A673 (cell line): ENCODE results near the gene JMJD7. TPM values are rescaled to one million over a fixed set of nuclear protein-coding genes. Genes with fewer than 3 reads are reported as not detected.
"Not testable (repeated sequence)": the region's sequence is repeated elsewhere in the genome, so short reads cannot be mapped to it uniquely, and the experiment has no call there.

Experiments used
- BruUV-seq: library from RNA; stranded (reverse); fragments of 400-500 nt; replicated peaks from 2 replicates; lab custom pipeline; 2021; lab: Mats Ljungman, UMichigan
- CTCF ChIA-PET: fragments of 300-600 bp; sonication (Branson Sonifier 250); formaldehyde crosslinking; loops from one replicate; lab custom pipeline; 2022; ENCODE audit warnings: antibody characterized with exemption; lab: Charles Lee
- POLR2A ChIA-PET: fragments of 300-600 bp; sonication (Branson Sonifier 250); formaldehyde crosslinking; loops from one replicate; lab custom pipeline; 2022; ENCODE audit warnings: antibody characterized with exemption; ENCODE audit not compliant: low non-redundant PET; lab: Charles Lee
- DNase-seq: peaks from one replicate; pipeline ENCODE4 v3.0.0-alpha.2; 2015; ENCODE audit warnings: low spot score
- H3K27ac ChIP-seq: fragments of 200-600 bp; sonication (generic); 2 replicates; pipeline ENCODE4 v1.5.1; 2016; ENCODE audit warnings: mixed run types, low read depth, mild to moderate bottlenecking, mixed read lengths, antibody characterized with exemption, low read length; ENCODE audit not compliant: poor library complexity, severe bottlenecking
- H3K27me3 ChIP-seq: fragments of 200-600 bp; sonication (generic); replicated peaks from 2 replicates; pipeline ENCODE4 v1.6.1; 2017; ENCODE audit warnings: mixed run types, low read depth, mild to moderate bottlenecking, mixed read lengths, antibody characterized with exemption, low read length; ENCODE audit not compliant: insufficient read depth, poor library complexity
- H3K36me3 ChIP-seq: fragments of 200-600 bp; sonication (generic); 2 replicates; pipeline ENCODE4 v1.6.1; 2016; ENCODE audit warnings: mixed run types, mild to moderate bottlenecking, mixed read lengths, antibody characterized with exemption, low read length; ENCODE audit not compliant: insufficient read depth, poor library complexity, severe bottlenecking
- H3K4me1 ChIP-seq: fragments of 200-600 bp; sonication (generic); 2 replicates; pipeline ENCODE4 v1.6.1; 2017; ENCODE audit warnings: mixed run types, mild to moderate bottlenecking, mixed read lengths, antibody characterized with exemption, low read length; ENCODE audit not compliant: insufficient read depth, poor library complexity, severe bottlenecking
- H3K4me3 ChIP-seq: fragments of 200-600 bp; sonication (generic); 2 replicates; pipeline ENCODE4 v1.5.1; 2016; ENCODE audit warnings: low read depth, mixed run types, mild to moderate bottlenecking, mixed read lengths, low read length; ENCODE audit not compliant: poor library complexity, severe bottlenecking
- H3K9me3 ChIP-seq: fragments of 200-600 bp; sonication (generic); 2 replicates; pipeline ENCODE4 v1.6.1; 2016; ENCODE audit warnings: mixed run types, low read depth, mild to moderate bottlenecking, mixed read lengths, antibody characterized with exemption, low read length; ENCODE audit not compliant: poor library complexity, severe bottlenecking
- CTCF ChIP-seq: fragments of 300-800, 200-600 bp; sonication (generic); conservative IDR thresholded peaks from 2 replicates; pipeline ENCODE4 v1.5.1; 2017; ENCODE audit warnings: low read depth, mild to moderate bottlenecking, antibody characterized with exemption, low read length, moderate library complexity, mixed read lengths
- EZH2 ChIP-seq: fragments of 200-600 bp; sonication (generic); IDR thresholded peaks from 2 replicates; pipeline ENCODE4 v1.6.1; 2017; ENCODE audit warnings: borderline replicate concordance, low read depth, mild to moderate bottlenecking, mixed read lengths, antibody characterized with exemption, low read length; ENCODE audit not compliant: poor library complexity, severe bottlenecking
- intact Hi-C: fragments of 100-400 bp; cut with micrococcal nuclease; formaldehyde crosslinking; loops from one replicate; pipeline ENCODE4 v1.10.0; 2022; ENCODE audit not compliant: unreplicated experiment
- total RNA-seq: library from RNA; stranded (reverse); gene quantifications from 2 replicates; pipeline ENCODE4 v1.2.3, GENCODE V29; 2021

The JMJD7 gene
- total RNA-seq, 1 experiment from 2014 or later: 18.8 TPM

- H3K36me3 ChIP-seq: peaks cover 11% of the 10 kb centered on the region
- H3K27me3 ChIP-seq: no peaks in the 10 kb centered on the region
- intact Hi-C loops: no loop called here
- peak overlapping the region; percentile 88 for H3K4me3 ChIP-seq
- CTCF ChIA-PET: no interaction called here
- H3K27ac ChIP-seq: peak overlapping the region; percentile 50
- no peak for DNase-seq
- POLR2A ChIA-PET: no interaction called here
- H3K4me1 ChIP-seq: peaks cover 5% of the 10 kb centered on the region
- TF ChIP-seq EZH2: no peak
- 0 out of 2 replicates have a peak, but pooled peaks have one; percentile 14 for TF ChIP-seq CTCF
- no peaks in the 10 kb centered on the region for H3K9me3 ChIP-seq
- BruUV-seq: no TSS peak
These were observed 507 bp upstream of the JMJD7 start for GRCh38 chr15:41827290-41827879.

- TF ChIP-seq EZH2 (no peak), CTCF (no peak)
- no peak for DNase-seq
- intact Hi-C loops: no loop called here
- H3K27me3 ChIP-seq: no peaks in the 10 kb centered on the region
- peaks cover 5% of the 10 kb centered on the region for H3K4me1 ChIP-seq
- H3K36me3 ChIP-seq: peaks cover 11% of the 10 kb centered on the region
- ChIA-PET POLR2A (no interaction called here), CTCF (no interaction called here)
- TSS peak; percentile 50 for BruUV-seq
- peak overlapping the region; percentile 88 for H3K4me3 ChIP-seq
- H3K27ac ChIP-seq: peak overlapping the region; percentile 83
- H3K9me3 ChIP-seq: no peaks in the 10 kb centered on the region
These were observed 882 bp downstream of the JMJD7 start for GRCh38 chr15:41828807-41829141.

GRCh38 chr15:41829959-41830646 lies 2.2 kb downstream of the JMJD7 start:
- intact Hi-C loops: no loop called here
- Histone ChIP-seq H3K4me3 (no peak overlapping the region), H3K4me1 (peaks cover 5% of the 10 kb centered on the region), H3K27ac (no peak overlapping the region), H3K27me3 (no peaks in the 10 kb centered on the region), H3K9me3 (no peaks in the 10 kb centered on the region), H3K36me3 (peaks cover 8% of the 10 kb centered on the region)
- TF ChIP-seq CTCF: no peak
- TF ChIP-seq EZH2: no peak
- ChIA-PET CTCF (no interaction called here), POLR2A (no interaction called here)
- no TSS peak for BruUV-seq
- DNase-seq: no peak

- BruUV-seq, DNase-seq, H3K4me1 ChIP-seq, POLR2A ChIA-PET, H3K27ac ChIP-seq, H3K27me3 ChIP-seq, H3K36me3 ChIP-seq, H3K9me3 ChIP-seq, intact Hi-C loops, H3K4me3 ChIP-seq: not testable (repeated sequence)
- CTCF ChIA-PET: interaction anchor here (1.0 kb wide), 1 partner anchor 49 kb away, joined by 3 read pairs; no protein-coding TSS in a partner anchor
These were observed 3.4 kb downstream of the JMJD7 start for GRCh38 chr15:41831291-41831690.
